Endodermal cell (in vitro differentiated cells): Measurements from ENCODE around the gene ZNF302. TPM values are rescaled to one million over a fixed set of nuclear protein-coding genes. Genes with fewer than 3 reads are reported as not detected.
A peak's percentile ranks its signal among the peaks of the same experiment; 100 is the strongest.

ENCODE experiments used
- DNase-seq: peaks from one replicate; pipeline ENCODE4 v3.0.0-alpha.2; 2017
- H3K27ac ChIP-seq: 2 replicates; pipeline ENCODE4 v1.5.1; 2013; ENCODE audit warnings: mild to moderate bottlenecking, low read depth, low read length, moderate library complexity
- H3K27me3 ChIP-seq: 2 replicates; pipeline ENCODE4 v1.6.1; 2013; ENCODE audit warnings: mild to moderate bottlenecking, low read length, moderate library complexity; ENCODE audit not compliant: insufficient read depth, control insufficient read depth, poor library complexity, severe bottlenecking
- H3K36me3 ChIP-seq: 2 replicates; pipeline ENCODE4 v1.7.0; 2013; ENCODE audit warnings: mild to moderate bottlenecking, low read length, moderate library complexity; ENCODE audit not compliant: control insufficient read depth, insufficient read depth
- H3K4me1 ChIP-seq: one replicate; pipeline ENCODE4 v1.7.0; 2013; ENCODE audit warnings: low read length; ENCODE audit not compliant: control insufficient read depth, insufficient read depth
- H3K4me3 ChIP-seq: 2 replicates; pipeline ENCODE4 v1.5.1; 2013; ENCODE audit warnings: mild to moderate bottlenecking, low read length, moderate library complexity
- H3K9ac ChIP-seq: 2 replicates; pipeline ENCODE4 v1.6.1; 2013; ENCODE audit warnings: mild to moderate bottlenecking, low read length, moderate library complexity; ENCODE audit not compliant: poor library complexity, severe bottlenecking; ENCODE audit errors: extremely low read depth
- H3K9me3 ChIP-seq: 2 replicates; pipeline ENCODE4 v1.6.1; 2013; ENCODE audit warnings: mild to moderate bottlenecking, low read length, moderate library complexity; ENCODE audit not compliant: control insufficient read depth
- H3K27ac Mint-ChIP-seq: 2 replicates; pipeline ENCODE4 v1.8.0; 2020; ENCODE audit warnings: mixed read lengths
- H3K27me3 Mint-ChIP-seq: 2 replicates; pipeline ENCODE4 v1.8.0; 2021; ENCODE audit warnings: mild to moderate bottlenecking, mixed read lengths; ENCODE audit not compliant: insufficient read depth
- H3K36me3 Mint-ChIP-seq: 2 replicates; pipeline ENCODE4 v1.8.0; 2020; ENCODE audit warnings: low read depth, mixed read lengths
- H3K4me1 Mint-ChIP-seq: 2 replicates; pipeline ENCODE4 v1.8.0; 2020; ENCODE audit warnings: mixed read lengths
- H3K4me3 Mint-ChIP-seq: 2 replicates; pipeline ENCODE4 v1.8.0; 2020; ENCODE audit warnings: mild to moderate bottlenecking, moderate library complexity, mixed read lengths
- H3K9me3 Mint-ChIP-seq: 2 replicates; pipeline ENCODE4 v1.8.0; 2020; ENCODE audit warnings: mild to moderate bottlenecking, mixed read lengths
- CTCF ChIP-seq: fragments of 200-600 bp; sonication (generic); conservative IDR thresholded peaks from 2 replicates; pipeline ENCODE4 v1.5.0; 2021; ENCODE audit warnings: antibody characterized with exemption, mild to moderate bottlenecking
- WGBS, 2 experiments: methylation state at CpG; one replicate each; pipeline versions ENCODE4 v1.1.5 to v1.1.7; 2013; ENCODE audit warnings: missing lambda C conversion rate in 2 of 2, mixed read lengths in 1 of 2; ENCODE audit not compliant: insufficient coverage in 1 of 2, insufficient read length in 1 of 2; 5-methylcytosine and 5-hydroxymethylcytosine counted together
- total RNA-seq, 2 donors: library from RNA; stranded (reverse); fragmentation: NEBNext Ultra II Directional in 1 of 2; extraction: Animal tissue kit (Norgen Biotek cat#: 25700) in 1 of 2; gene quantifications; 2 replicates in 1 of 2; 3 replicates in 1 of 2; pipeline ENCODE4 v1.2.1, GENCODE V29; 2021

The ZNF302 gene
- total RNA-seq, 2 donors from 2014 or later: 24.1 to 27.4 TPM

- H3K36me3 Mint-ChIP-seq: peaks cover 20% of the 10 kb centered on the region
- H3K27me3 Mint-ChIP-seq: peaks cover 38% of the 10 kb centered on the region
- H3K9me3 ChIP-seq: peaks cover 33% of the 10 kb centered on the region
- H3K9ac ChIP-seq: no peak overlapping the region
- 94 to 95% methylated on average over 2 to 3 of the region's 3 CpGs for WGBS, 2 experiments
- peaks cover 33% of the 10 kb centered on the region for H3K9me3 Mint-ChIP-seq
- peaks cover 2% of the 10 kb centered on the region for H3K4me1 Mint-ChIP-seq
- DNase-seq: no peak
- H3K27ac Mint-ChIP-seq: no peak overlapping the region
- no peak overlapping the region for H3K4me3 Mint-ChIP-seq
- peaks cover 32% of the 10 kb centered on the region for H3K27me3 ChIP-seq
- H3K27ac ChIP-seq: no peak overlapping the region
- peaks cover 17% of the 10 kb centered on the region for H3K36me3 ChIP-seq
- H3K4me1 ChIP-seq: no peaks in the 10 kb centered on the region
- TF ChIP-seq CTCF: no peak
- H3K4me3 ChIP-seq: no peak overlapping the region
Observed at GRCh38 chr19:34675250-34675649, 2.2 kb upstream of the ZNF302 start.

DNA sequence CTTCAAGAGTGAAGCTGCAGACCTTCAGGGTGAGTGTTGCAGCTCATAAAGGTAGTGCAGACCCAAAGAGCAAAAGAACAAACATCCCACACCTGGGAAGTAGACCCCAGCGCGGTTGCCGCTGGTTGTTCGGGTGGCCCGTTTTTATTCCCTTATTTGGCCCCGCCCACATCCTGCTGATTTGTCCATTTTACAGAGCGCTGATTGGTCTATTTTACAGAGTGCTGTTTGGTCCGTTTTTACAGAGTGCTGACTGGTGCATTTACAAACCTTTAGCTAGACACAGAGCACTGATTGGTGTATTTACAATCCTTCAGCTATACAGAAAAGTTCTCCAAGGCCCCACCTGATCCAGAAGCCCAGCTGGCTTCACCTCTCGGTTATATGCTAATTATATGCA, 1.6 kb upstream of the ZNF302 start:
- Histone ChIP-seq H3K36me3 (peaks cover 23% of the 10 kb centered on the region), H3K27me3 (peaks cover 32% of the 10 kb centered on the region), H3K27ac (no peak overlapping the region), H3K9me3 (peaks cover 39% of the 10 kb centered on the region), H3K9ac (no peak overlapping the region), H3K4me3 (peak overlapping the region; percentile 87), H3K4me1 (no peaks in the 10 kb centered on the region)
- Mint-ChIP-seq H3K4me1 (peaks cover 2% of the 10 kb centered on the region), H3K4me3 (no peak overlapping the region), H3K27me3 (peaks cover 33% of the 10 kb centered on the region), H3K9me3 (peaks cover 39% of the 10 kb centered on the region), H3K36me3 (peaks cover 26% of the 10 kb centered on the region), H3K27ac (no peak overlapping the region)
- no peak for DNase-seq
- 93 to 96% methylated on average over 8 to 9 of the region's 9 CpGs for WGBS, 2 experiments
- TF ChIP-seq CTCF: no peak

GRCh38 chr19:34676697-34677385, 637 bp upstream of the ZNF302 start, which contains the start of gene SCGB2B2:
SCGB2B2 (minus strand) TSS chr19:34677159; CDS start chr19:34594563, 82,596 bp downstream.
- H3K9me3 Mint-ChIP-seq: peaks cover 46% of the 10 kb centered on the region
- Histone ChIP-seq H3K9ac (peak within 1 kb of the TSS; percentile 85), H3K27ac (peak within 1 kb of the TSS; percentile 79), H3K4me3 (peak within 1 kb of the TSS; percentile 87), H3K4me1 (no peaks in the 10 kb centered on the region), H3K9me3 (peaks cover 48% of the 10 kb centered on the region), H3K27me3 (peaks cover 32% of the 10 kb centered on the region), H3K36me3 (peaks cover 32% of the 10 kb centered on the region)
- peaks cover 2% of the 10 kb centered on the region for H3K4me1 Mint-ChIP-seq
- no peak for DNase-seq
- peak; percentile 44 for TF ChIP-seq CTCF
- H3K4me3 Mint-ChIP-seq: peak within 1 kb of the TSS; percentile 80
- peak within 1 kb of the TSS; percentile 95 for H3K27ac Mint-ChIP-seq
- peaks cover 33% of the 10 kb centered on the region for H3K27me3 Mint-ChIP-seq
- 11 to 27% methylated on average over 12 to 25 of the region's 26 CpGs for WGBS, 2 experiments
- peaks cover 34% of the 10 kb centered on the region for H3K36me3 Mint-ChIP-seq
